Myocyte (in vitro differentiated cells): Measurements from ENCODE around the gene TGM1. TPM values are rescaled to one million over a fixed set of nuclear protein-coding genes. Genes with fewer than 3 reads are reported as not detected.
A peak's percentile ranks its signal among the peaks of the same experiment; 100 is the strongest.

Experiments
- DNase-seq: peaks from one replicate; pipeline ENCODE4 v3.0.0-alpha.2; 2012; ENCODE audit warnings: low read depth
- total RNA-seq: library from RNA; depleted of rRNA; stranded (reverse); fragments of >200 nt; gene quantifications from 2 replicates; pipeline ENCODE4 v1.2.3, GENCODE V29; 2014

TGM1 gene
- total RNA-seq, 1 donor from 2014 or later = 0.08 TPM

DNA sequence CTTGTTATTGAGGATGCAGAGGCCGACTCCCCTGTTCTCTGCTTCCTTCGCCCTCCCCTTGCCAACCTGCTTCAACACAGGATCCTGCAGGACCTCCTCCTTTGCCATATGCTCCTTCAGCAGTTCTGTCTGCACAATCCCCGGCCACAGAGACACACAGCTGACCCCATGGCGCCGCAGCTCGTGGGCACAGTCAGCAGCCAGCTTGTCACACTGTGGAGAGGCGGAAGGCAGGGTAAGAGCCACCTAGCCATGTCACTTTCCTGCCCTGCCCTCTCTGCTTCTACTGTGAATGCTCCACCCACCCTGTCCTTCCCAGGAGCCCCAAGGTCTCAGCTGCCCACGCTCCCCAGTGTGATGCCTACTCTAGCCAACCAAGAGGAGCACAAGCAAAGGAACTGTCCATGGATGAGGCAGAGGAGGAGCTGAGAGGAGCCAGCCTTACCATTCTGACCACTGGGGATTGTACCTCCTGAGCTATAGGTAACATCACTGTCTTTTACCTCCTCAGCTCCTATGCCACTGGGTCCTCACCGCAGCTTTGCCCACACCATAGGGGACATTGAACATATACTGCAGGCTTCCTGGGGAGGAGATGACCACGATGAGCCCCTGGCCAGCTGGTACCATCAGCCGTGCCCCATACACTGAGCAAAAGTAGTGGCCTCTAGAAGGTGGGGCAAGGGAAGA, 29.3 kb upstream of the TGM1 start:
- DNase-seq = no peak

DNA sequence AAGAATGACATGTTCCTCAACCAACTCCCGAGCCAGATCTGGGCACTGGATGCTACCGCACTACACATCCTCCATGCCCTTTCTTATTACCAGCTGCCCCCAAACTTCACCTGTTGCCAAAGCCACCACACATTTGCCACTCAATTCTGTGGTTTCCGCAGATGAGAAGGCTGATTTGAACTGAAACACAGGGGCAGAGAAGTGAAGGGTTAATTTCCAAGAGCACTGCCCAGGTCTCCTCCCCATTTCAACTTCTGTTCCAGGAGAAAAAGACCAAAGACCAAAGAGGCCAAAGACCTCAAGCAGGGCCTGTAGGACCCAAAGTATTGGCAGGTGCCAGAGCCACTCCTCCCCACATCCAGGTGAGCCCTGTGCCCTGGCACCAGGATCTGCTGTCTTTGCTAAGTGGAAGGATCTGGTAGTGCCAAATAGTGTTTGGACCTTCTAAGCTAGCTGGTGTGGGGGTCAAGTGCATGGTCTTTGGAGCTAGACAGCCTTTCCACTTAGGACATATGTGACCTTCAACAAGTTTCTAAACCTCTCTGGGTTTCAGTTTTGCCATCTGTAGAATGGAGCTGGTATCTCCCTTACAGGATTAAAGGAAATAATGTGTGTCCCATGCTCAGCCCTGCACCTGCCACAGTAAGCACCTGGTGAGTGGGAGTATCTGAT, 28.6 kb upstream of the TGM1 start:
- no peak for DNase-seq

DNA sequence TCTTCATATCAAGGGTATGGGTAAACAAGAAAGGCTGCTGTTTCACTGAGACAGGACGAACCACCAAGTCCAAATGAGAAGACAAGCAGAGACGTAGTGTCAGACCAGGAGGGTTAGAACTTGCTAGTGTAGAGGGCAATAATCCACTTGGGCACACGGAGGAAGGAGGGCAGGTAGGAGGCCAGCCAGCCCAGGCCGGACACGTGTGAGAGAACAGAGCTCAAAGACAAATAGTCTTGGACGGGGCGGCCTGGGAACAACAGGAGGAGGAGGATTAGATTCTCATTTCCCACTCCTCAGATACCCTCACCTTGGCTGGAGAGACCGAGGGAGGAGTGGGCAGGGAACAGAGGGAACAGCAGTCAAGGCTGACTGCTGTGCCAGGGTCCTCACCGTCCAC, 27.8 kb upstream of the TGM1 start:
- no peak for DNase-seq

- DNase-seq = no peak
These were observed 26.8 kb upstream of the TGM1 start for GRCh38 chr14:24289649-24290280.

GRCh38 chr14:24286996-24287395, 24.0 kb upstream of the TGM1 start:
- DNase-seq = no peak

DNA sequence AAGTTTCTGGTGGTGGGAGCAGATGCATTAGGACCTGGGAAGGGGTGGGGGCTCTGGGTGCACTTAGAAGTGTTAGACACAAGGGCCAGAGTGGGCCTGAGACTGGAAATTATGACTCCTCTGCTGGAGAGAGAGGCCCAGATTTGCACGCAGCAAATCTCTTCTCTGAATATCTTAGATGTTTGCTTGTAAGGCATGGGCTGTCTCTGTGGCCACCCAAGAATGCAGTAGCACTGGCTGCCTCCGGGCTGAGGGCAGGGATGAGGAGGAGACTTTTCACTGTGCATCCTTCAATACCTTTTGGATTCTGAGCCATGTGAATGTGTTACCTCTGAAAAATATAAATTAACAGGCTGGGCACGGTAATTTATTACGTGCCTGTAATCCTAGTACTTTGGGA, 22.4 kb upstream of the TGM1 start:
- DNase-seq = no peak

- no peak for DNase-seq
These were observed 21.6 kb upstream of the TGM1 start for GRCh38 chr14:24284501-24285035.

GRCh38 chr14:24283796-24284460, 21.0 kb upstream of the TGM1 start:
- no peak for DNase-seq

DNA sequence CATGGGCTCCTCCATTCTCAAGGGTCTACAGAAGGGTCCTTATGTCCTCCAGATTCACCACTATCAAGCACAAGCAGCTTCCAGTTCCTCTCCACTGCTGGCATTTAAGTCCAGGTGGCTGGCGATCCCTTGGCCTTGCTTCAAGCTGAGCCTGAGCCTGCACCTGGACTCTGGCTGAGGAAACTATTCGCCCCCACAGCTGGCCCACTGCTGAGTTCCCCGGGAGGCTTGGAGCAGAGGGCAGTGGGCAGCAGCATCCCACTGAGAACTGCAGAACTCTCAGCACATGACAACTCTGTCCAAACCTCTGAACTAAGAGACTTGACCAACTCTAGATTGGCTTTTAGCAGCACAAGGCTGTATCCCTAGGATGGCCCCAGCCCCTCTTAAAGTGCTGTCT, 19.8 kb upstream of the TGM1 start:
- DNase-seq = no peak

DNA sequence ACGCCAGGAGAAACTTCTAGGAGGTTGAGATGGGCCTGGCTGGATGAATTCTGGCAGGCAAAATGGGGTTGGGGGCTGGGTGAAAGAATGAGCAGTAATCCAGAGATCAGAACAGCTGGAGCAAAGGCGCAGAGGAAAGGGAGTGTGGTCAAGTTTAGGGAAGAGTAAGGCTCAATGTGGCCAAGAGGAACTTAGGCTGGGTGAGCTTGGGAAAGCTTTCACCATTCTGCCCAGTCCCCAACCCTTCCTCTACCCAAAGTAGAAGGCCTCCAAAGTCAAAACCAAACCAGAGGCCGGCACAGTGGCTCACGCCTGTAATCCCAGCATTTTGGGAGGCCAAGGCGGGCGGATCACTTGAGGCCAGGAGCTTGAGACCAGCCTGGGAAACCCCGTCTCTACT, 18.7 kb upstream of the TGM1 start:
- no peak for DNase-seq

DNA sequence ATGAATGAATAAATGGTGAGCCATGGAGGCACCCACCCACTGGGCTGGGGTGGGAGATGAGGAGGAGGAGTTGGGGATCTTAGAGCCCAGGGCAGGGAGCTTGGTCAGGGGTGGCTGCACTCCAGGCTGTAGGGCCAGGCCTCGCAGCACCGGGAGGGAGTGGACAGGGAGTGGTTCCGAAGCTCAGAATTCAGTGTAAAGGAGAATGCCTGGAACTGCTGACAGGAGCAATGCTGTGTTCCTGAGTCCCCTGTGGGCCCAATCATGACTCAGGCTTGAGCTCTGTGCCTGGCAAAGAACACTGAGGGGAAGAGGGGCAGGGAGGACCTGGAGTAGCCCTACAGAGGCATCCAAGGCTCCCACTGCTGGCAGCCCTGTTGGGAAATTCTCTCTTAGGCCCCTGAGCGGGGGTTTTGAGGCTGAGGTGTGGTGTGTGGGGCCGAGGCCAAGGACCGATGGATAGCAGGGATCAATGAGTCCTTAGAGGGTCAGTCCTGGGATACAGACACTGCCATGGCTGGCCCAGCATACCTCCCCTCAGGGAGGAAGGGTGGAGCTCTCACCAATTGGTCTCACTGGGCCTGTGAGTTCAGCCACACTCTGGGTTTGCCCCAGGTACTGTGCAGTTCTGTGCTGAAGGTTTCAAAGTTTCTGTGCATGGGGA, 18.0 kb upstream of the TGM1 start:
- no peak for DNase-seq

- DNase-seq = peak; percentile 47
These were observed 16.6 kb upstream of the TGM1 start for GRCh38 chr14:24279301-24280186.

DNA sequence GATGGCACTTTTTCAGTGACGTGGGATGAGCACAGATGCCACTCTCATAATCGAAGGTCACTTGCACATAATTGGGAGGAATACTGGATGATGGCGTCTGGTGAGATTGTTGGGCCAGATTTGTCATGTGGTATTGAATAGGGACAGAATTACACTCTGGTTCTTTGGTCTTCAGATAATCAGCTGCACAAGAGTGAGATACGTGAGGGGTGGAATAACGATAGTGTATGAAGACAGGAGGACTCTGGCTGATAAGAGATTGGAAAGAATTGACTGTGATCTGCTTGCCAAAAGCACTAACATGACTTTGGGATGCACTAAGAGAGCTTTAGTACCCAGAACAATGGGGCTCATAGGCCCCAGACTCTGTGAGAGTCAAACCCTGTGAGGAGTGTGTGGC, 15.4 kb upstream of the TGM1 start:
- no peak for DNase-seq

DNA sequence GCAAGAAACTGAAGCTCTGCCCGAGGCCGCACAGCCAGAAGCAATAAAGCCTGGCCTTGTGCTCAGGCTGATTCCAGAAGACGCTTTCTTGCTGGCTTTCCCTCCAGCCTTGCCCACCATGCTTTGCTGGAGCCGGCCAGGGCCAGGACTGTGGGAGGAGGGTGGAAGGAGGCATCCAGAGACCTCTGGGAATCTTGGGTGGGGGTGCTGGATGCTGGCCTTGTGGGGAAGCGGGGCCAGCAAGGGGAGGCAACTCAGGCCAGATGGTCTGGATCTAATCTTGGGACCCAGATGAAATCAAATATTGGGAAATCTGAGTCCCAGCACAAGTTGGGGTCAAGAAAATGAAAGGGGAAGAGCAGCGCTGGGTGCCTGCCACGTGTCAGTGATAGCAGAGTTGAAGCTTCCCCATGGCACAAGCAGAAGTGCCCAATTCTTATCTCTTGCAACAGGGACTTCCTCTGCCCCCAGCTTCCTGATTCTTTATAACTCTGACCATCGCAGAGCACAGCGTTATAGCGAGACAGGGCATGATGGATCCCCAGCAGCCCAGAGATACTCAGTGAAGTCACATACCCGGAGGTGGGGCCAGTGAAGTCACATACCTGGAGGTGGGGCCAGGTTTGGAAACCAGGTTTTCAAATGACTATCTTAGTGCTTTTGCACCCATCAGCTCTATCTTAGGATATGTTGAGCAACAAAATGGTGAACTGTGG, 14.8 kb upstream of the TGM1 start:
- DNase-seq = no peak

GRCh38 chr14:24277071-24277470, 14.1 kb upstream of the TGM1 start:
- no peak for DNase-seq

GRCh38 chr14:24274101-24274543, 11.1 kb upstream of the TGM1 start:
- DNase-seq = no peak

GRCh38 chr14:24273422-24273998, 10.5 kb upstream of the TGM1 start:
- no peak for DNase-seq

- no peak for DNase-seq
These were observed 9.5 kb upstream of the TGM1 start for GRCh38 chr14:24272467-24272866.

DNA sequence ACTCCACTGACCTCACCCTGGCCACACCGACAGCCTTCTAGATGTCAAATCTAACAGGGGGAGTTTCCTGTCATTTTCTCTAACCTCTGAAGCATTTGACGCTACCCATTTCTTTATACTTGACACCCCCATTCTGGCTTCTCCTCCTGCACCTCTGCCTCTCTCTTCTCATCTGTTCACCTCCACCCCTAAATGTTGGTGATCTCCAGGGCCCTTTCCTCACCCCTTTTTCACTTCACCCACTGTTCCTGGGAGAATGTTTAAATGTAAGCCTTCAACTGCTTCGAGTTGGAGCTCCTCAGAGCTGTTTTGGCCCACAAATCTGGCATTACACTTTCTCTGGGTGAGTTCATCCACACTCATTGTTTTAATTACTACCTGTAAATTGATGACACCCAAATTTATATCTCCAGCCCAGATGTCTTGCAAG, 8.9 kb upstream of the TGM1 start:
- DNase-seq = no peak
